Subcutaneous abdominal adipose tissue (tissue), 5 donors: ENCODE results near the gene APCDD1L.

Experiments used
- H3K27ac ChIP-seq: one replicate; pipeline ENCODE4 v1.7.0; 2013; ENCODE audit warnings: low read depth, mild to moderate bottlenecking, inconsistent platforms, low read length, moderate library complexity
- H3K27me3 ChIP-seq, 5 donors: one replicate each; pipeline ENCODE4 v1.7.0; 2013; ENCODE audit warnings: low read length in 5 of 5, inconsistent platforms in 1 of 5; ENCODE audit not compliant: control insufficient read depth in 5 of 5, insufficient read depth in 4 of 5
- H3K36me3 ChIP-seq, 5 donors: one replicate each; pipeline ENCODE4 v1.7.0; 2013; ENCODE audit warnings: low read length in 5 of 5; ENCODE audit not compliant: control insufficient read depth in 5 of 5, insufficient read depth in 5 of 5
- H3K4me1 ChIP-seq, 5 donors: one replicate each; pipeline ENCODE4 v1.7.0; 2013; ENCODE audit warnings: low read length in 5 of 5, mild to moderate bottlenecking in 3 of 5, moderate library complexity in 1 of 5; ENCODE audit not compliant: control insufficient read depth in 5 of 5, insufficient read depth in 5 of 5
- H3K4me3 ChIP-seq, 5 donors: one replicate each; pipeline ENCODE4 v1.7.0; 2013; ENCODE audit warnings: low read length in 5 of 5, low read depth in 1 of 5
- H3K9ac ChIP-seq, 5 donors: one replicate each; pipeline ENCODE4 v1.7.0; 2013; ENCODE audit warnings: low read length in 5 of 5, mild to moderate bottlenecking in 4 of 5, moderate library complexity in 3 of 5
- H3K9me3 ChIP-seq, 5 donors: one replicate each; pipeline ENCODE4 v1.7.0; 2013; ENCODE audit warnings: low read length in 5 of 5; ENCODE audit not compliant: control insufficient read depth in 5 of 5
- donor health status: healthy.
- donor health status: healthy.
- donor health status: healthy.
- donor health status: healthy.
- donor health status: healthy.

Gene APCDD1L

GRCh38 chr20:58467572-58468527 lies 47.3 kb downstream of the APCDD1L start:
- no peak overlapping the region for H3K4me3 ChIP-seq
- H3K27ac ChIP-seq, result no peak overlapping the region
- H3K4me1 ChIP-seq, result peaks cover 2 to 7% (median 4%) of the 10 kb centered on the region in 5 donors
- peaks cover 0 to 14% (median 0%) of the 10 kb centered on the region in 5 donors for H3K27me3 ChIP-seq
- H3K9me3 ChIP-seq, result no peaks in the 10 kb centered on the region
- no peak overlapping the region for H3K9ac ChIP-seq
- H3K36me3 ChIP-seq, result no peaks in the 10 kb centered on the region

GRCh38 chr20:58466729-58467571 lies 48.2 kb downstream of the APCDD1L start:
- Histone ChIP-seq H3K36me3 (no peaks in the 10 kb centered on the region), H3K9me3 (no peaks in the 10 kb centered on the region), H3K4me1 (peaks cover 2 to 7% (median 4%) of the 10 kb centered on the region in 5 donors), H3K27me3 (peaks cover 0 to 8% (median 0%) of the 10 kb centered on the region in 5 donors), H3K27ac (no peak overlapping the region), H3K9ac (no peak overlapping the region), H3K4me3 (no peak overlapping the region)

GRCh38 chr20:58466095-58466708 lies 49.0 kb downstream of the APCDD1L start:
- no peaks in the 10 kb centered on the region for H3K36me3 ChIP-seq
- no peaks in the 10 kb centered on the region for H3K9me3 ChIP-seq
- no peak overlapping the region for H3K27ac ChIP-seq
- peaks cover 0 to 3% (median 0%) of the 10 kb centered on the region in 5 donors for H3K27me3 ChIP-seq
- no peak overlapping the region for H3K9ac ChIP-seq
- peaks cover 0 to 5% (median 2%) of the 10 kb centered on the region in 5 donors for H3K4me1 ChIP-seq
- no peak overlapping the region for H3K4me3 ChIP-seq

- Histone ChIP-seq H3K36me3 (no peaks in the 10 kb centered on the region), H3K9me3 (no peaks in the 10 kb centered on the region), H3K4me3 (no peak overlapping the region), H3K27ac (no peak overlapping the region), H3K4me1 (no peaks in the 10 kb centered on the region), H3K27me3 (no peaks in the 10 kb centered on the region), H3K9ac (no peak overlapping the region)
Observed at GRCh38 chr20:58464838-58465237, 50.4 kb downstream of the APCDD1L start.

- Histone ChIP-seq H3K27ac (no peak overlapping the region), H3K9me3 (peaks cover 0 to 2% (median 0%) of the 10 kb centered on the region in 5 donors), H3K27me3 (no peaks in the 10 kb centered on the region), H3K9ac (no peak overlapping the region), H3K4me1 (peaks cover 0 to 3% (median 0%) of the 10 kb centered on the region in 5 donors), H3K36me3 (no peaks in the 10 kb centered on the region), H3K4me3 (no peak overlapping the region)
Observed at GRCh38 chr20:58463256-58463655, 51.9 kb downstream of the APCDD1L start.

GRCh38 chr20:58461899-58462298 lies 53.3 kb downstream of the APCDD1L start:
- no peak overlapping the region for H3K27ac ChIP-seq
- H3K4me1 ChIP-seq, result peaks cover 0 to 3% (median 0%) of the 10 kb centered on the region in 5 donors
- no peak overlapping the region for H3K9ac ChIP-seq
- peaks cover 0 to 2% (median 0%) of the 10 kb centered on the region in 5 donors for H3K9me3 ChIP-seq
- no peaks in the 10 kb centered on the region for H3K27me3 ChIP-seq
- no peak overlapping the region for H3K4me3 ChIP-seq
- peaks cover 0 to 4% (median 0%) of the 10 kb centered on the region in 5 donors for H3K36me3 ChIP-seq

GRCh38 chr20:58461104-58461503 lies 54.1 kb downstream of the APCDD1L start:
- Histone ChIP-seq H3K27ac (no peak overlapping the region), H3K4me3 (no peak overlapping the region), H3K36me3 (peaks cover 0 to 4% (median 0%) of the 10 kb centered on the region in 5 donors), H3K27me3 (no peaks in the 10 kb centered on the region), H3K4me1 (peaks cover 0 to 3% (median 0%) of the 10 kb centered on the region in 5 donors), H3K9ac (no peak overlapping the region), H3K9me3 (peaks cover 0 to 2% (median 0%) of the 10 kb centered on the region in 5 donors)

- H3K4me3 ChIP-seq, result no peak overlapping the region
- H3K36me3 ChIP-seq, result peaks cover 0 to 4% (median 0%) of the 10 kb centered on the region in 5 donors
- no peaks in the 10 kb centered on the region for H3K27me3 ChIP-seq
- H3K9me3 ChIP-seq, result peaks cover 0 to 2% (median 0%) of the 10 kb centered on the region in 5 donors
- H3K4me1 ChIP-seq, result peaks cover 0 to 3% (median 0%) of the 10 kb centered on the region in 5 donors
- H3K9ac ChIP-seq, result peak overlapping the region in 1 of 5 donors; percentile 87
- no peak overlapping the region for H3K27ac ChIP-seq
Observed at GRCh38 chr20:58459058-58459750, 56.0 kb downstream of the APCDD1L start.

- Histone ChIP-seq H3K4me1 (peaks cover 0 to 3% (median 0%) of the 10 kb centered on the region in 5 donors), H3K4me3 (no peak overlapping the region), H3K9ac (no peak overlapping the region), H3K9me3 (peaks cover 0 to 2% (median 0%) of the 10 kb centered on the region in 5 donors), H3K36me3 (peaks cover 0 to 4% (median 0%) of the 10 kb centered on the region in 5 donors), H3K27me3 (no peaks in the 10 kb centered on the region), H3K27ac (no peak overlapping the region)
Observed at GRCh38 chr20:58458342-58459057, 56.7 kb downstream of the APCDD1L start.
